GM19025 (cell line): ENCODE data around the gene DYNC2H1.

ENCODE experiments used
- ATAC-seq: cut with Tn5 transposase; IDR thresholded peaks from one replicate; pipeline ENCODE4 v1.9.1; 2021; ENCODE audit warnings: mild to moderate bottlenecking, low read depth, moderate library complexity; ENCODE audit not compliant: unreplicated experiment

The DYNC2H1 gene

DNA sequence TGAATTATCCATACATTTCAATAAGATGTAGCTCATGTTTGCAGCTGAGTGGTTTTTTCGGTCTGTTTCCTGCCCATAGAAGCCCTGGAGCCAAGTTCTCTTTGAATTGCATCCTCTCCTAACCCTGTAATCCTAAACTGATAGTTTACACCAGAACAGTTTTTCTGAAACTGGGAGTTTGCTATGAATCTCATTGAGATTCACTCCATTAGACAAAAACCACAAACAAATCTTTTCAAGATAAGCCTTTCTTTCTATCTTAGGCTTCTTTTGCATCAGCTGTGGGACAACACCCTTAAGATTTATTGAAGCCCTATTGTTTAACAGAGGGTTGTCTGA, 324.8 kb downstream of the DYNC2H1 start:
- no peak for ATAC-seq

DNA sequence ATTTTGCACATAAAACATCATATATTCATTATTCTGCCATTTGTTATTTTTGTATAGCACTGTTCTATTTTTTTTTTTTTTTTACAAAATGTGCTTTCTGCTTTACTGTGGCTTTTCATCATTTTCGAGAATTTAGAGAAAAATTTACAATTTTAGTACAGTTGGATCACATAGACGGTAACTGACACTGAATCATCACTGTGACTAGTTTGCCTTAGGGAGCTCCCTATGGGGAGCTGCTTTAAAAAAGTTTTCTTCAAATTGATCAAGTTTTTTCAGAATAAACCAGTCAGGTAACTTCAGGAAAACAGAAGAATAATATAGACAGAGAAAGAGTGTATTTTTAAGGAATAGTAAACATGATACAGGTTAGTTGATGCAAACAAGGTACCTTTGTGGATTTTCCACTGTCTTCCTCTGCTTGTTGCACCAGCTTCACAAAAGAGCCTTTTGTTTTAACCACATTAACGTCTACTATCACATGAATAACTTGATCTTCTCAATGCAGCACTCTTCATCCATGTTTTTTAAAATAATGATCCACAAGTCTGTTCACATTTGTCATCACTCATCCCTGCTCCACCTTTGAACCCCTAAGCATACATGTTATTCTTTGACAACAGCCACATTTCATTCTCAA, 327.0 kb downstream of the DYNC2H1 start:
- no peak for ATAC-seq

DNA sequence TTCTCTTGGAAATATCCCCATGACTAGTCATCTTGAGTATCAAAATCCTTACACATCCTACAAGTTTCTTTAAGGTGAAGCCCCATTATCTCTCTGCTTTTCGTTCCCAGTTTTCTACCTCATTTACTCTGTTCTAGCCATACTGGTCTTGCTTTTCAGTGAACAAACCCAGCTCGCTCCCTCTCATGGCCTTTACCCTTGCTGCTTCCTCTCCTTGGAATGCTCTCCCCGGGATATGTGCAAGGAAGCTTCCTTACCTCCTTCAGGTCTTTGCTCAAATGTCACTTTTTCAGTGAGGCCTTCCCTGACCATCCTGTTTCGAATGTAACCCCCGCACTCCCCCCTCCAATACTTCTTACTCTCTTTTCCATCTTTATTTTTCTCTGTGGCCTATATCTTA, 331.8 kb downstream of the DYNC2H1 start:
- ATAC-seq = no peak

DNA sequence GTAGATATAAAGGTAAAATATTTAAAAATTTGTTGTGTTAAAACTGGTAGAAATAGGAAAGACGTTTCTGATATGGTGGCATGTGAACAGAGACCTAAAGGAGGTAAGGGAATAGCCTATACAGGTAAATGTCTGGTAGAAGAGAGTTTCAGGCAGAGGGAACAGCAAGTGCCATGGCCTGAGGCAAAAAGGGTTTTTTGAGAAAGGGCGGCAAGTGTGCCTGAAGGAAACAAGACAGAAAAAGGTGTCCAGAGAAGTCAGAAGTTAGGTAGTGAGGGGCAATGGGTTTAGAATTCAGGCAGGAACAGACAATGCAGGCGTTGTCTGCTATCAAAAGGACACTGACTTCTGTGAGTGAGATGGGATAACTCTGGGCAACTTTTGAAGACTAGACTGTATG, 339.7 kb downstream of the DYNC2H1 start:
- ATAC-seq = no peak

DNA sequence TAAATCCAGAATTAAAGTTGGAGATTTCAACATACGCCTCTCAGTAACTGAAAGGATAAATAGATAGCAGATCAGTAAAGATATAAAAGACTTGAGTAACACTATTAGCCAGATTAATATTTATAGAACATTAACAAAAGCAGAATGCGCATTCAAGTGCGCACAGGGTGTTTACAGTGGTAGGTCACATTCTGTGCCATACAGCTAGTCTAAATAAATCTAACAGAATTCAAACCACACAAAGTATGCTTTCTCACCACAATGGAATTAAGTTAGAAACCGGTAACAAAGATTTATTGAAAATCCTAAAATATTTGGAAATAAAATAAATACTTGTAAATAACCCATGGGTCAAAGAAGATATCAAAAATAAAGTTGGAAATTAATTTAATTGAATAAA, 341.0 kb downstream of the DYNC2H1 start:
- ATAC-seq = no peak

DNA sequence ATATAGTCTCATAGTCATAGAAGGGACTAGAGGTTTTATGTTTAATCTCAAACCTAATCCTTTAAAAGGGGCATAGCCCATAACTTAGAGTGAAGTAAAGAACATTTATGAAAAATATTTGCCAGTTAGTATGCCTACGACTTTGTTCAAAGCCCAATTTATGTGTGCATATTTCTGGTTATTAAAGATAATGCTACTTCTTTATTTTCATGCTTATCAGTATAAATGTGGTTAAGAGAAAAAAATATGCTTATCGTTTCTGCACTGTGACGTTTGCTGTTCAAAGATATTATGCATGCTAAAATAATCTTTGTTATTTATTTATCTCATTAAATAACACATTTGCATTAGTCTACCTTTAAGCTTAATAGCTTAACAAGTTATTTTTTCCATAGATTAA, 343.9 kb downstream of the DYNC2H1 start:
- ATAC-seq = no peak

DNA sequence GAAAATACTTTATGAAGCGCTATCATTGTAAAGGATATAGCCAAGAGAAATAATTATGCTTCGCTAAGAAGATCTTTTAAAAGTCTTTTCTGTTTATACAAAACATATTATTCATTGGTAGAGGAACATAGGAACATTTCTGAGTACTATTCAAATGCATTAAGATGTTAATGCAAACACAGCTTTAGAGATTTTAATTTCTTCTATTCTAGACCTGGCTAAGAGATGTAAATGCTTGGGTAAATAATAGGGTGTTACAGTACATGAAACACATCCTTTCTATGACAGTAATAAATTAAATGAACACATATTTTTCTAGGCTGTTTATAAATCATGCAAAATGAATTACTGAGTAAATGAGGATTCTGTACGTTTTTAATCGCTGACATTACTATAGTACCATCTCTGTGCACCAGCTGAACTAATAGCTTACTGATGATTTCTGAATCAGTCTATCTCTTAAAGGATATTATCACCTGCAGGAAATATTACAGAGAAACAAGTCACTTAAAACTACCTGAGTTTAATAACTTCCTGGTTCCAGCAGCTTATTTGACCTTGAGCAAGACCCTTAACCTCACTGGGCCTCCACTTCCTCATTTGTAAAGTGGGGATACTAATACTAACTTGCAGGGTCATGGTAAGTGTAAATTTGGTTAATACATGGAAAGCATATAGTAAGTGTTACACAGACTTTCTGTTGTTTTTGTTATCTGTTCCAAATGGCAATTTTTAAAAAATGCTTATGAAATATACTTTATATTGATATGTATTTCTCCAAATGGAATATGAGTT, 344.9 kb downstream of the DYNC2H1 start:
- ATAC-seq = no peak

DNA sequence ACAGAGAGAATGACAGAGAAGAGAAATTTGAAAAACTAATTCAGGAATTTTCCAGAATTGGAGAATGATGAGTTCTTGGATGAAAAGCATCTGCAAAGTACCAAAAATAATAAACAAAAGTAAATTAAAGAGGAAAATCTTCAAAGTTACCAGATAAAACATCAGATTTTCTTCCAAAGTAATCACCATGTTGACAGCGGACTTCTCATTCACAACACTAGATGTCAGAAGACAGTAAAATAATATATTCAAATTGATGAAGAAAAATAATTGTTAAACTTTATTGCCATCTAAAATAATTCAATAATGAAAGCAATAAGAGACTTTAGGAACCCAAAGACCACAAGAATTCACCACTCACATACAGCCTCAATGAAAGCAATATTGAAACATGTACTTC, 355.2 kb downstream of the DYNC2H1 start:
- no peak for ATAC-seq

DNA sequence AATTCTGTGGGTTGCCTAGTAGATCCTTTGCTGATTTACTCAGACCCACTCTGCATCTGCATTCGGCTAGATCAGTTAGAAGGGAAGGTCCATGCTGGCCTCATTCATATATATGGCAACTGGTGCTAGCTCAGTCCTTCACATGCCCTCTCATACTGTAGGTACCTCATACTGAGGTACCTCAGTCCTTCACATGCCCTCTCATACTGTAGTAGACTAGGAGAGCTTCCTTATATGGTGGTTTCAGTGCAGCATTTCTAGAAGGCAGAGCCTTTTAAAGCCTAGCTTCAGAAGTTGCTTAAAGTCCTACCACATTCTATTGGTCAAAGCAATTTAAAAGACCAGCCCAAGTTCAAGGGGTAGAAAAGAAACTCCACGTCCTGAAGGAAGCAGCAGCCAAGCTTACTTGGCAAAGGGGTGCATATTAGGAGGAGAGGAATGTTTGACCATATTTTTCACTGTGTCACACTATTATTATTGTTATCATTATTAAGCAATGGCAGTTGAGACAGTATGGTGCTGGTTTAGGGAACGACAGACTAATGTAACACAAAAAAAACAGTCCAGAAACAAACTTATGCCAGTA, 356.4 kb downstream of the DYNC2H1 start:
- ATAC-seq = no peak

DNA sequence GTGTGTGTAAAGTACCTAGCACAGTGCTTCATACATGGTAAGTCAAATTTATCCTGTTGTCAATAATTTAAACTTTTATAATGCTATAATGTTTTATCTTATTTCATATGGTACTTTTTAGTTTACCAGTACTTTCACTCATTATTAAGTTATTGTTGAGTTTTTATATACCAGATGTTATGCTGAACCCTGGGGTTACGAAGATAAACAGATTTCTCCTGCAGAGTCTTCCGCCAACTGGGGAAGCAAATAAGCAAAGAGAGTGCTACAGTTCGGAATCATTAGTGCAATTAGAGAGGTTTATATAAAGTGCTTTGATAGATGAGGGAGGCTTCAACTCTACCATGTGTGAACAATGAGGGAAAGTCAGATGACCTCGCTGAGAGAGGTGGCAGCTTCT, 362.3 kb downstream of the DYNC2H1 start:
- no peak for ATAC-seq

DNA sequence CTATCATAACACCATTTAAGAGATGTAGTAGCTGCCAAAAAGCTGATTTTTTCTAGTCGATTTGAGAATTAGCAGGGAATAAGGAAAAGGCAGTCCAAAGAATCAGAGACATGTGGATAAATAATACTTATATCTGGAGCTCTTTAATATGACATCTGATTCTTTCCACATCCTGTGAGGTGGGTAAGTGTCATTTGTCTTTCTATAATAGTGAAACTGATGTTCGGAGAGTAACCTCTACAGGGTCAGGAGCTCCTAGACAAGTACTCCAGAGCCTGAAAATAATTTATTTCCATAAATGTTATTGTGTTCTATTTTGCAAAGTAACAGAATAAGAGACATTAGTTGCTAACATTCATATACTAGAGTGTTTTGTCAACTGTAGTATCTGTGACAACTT, 367.6 kb downstream of the DYNC2H1 start:
- no peak for ATAC-seq

DNA sequence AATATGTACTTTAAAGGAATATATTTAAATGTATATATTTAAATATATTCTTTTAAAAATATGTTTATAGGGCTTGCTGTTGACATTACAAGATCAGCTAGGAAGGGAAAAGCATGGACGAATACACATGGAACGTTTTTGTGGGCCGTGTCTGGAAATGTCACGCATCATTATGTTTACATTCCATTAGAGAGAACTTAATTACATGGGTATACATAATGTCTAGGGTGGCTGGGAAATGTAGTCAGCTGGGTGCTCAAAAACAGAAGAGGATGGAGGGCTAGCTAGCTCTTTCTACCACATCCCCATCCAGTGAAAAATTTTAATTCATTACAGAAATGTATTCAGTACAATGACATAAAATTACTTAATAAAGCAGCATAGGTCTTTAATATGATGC, 371.2 kb downstream of the DYNC2H1 start:
- no peak for ATAC-seq

DNA sequence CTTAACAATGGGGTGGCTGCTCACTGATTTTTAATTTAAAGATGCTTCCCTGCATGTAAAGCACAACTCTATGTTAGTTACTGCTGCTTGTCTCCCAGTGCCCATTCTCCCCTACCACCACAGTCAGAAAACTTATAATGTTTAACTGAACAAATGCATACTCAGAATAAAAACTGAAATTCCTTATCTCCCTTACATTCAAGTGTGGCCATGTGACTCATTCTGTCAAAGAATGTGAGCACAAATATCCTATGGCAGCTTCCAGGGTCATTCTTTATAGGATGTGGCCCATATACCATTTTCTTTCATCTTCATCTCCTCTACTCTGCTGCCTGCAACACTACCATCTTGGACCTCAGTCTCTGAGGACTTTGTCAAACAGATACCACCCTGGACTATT, 374.8 kb downstream of the DYNC2H1 start:
- ATAC-seq = no peak

DNA sequence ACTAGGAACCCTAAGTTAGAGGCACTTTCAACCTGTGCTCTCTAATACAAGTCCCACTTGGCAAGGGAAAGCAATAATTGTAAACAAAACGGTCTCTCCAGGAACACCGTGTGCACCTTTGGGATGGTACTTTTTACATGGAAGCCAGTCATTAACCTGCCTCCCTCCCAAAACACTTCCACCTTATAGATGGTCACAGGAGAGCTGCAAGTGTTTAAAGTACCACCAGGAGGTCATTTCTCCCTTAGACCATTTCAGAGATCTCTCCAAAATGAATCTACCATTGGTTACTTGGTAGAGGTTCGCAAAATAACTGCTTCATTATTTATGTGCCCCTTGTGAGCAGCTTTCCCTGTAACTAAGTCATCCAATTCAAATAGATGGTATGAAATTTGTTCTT, 375.3 kb downstream of the DYNC2H1 start:
- ATAC-seq = no peak

DNA sequence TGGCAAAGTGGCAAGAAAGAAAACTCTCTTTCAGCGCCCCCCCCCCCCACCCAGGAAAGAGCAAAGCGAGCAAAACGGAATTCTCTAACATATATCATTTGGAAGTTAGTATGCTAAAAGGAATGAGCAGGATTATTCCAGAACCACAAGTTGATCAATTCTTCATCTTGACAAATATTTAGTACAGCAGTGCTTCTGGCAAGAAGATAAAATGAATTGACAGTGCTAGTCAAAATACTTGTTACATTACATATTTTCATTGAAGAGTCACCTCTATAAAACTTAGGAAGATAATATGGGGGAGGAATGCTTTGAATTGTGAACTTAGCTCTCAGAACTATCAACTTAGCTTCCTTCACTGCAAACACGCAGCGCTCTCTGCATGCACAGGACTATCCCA, 377.4 kb downstream of the DYNC2H1 start:
- ATAC-seq = no peak

DNA sequence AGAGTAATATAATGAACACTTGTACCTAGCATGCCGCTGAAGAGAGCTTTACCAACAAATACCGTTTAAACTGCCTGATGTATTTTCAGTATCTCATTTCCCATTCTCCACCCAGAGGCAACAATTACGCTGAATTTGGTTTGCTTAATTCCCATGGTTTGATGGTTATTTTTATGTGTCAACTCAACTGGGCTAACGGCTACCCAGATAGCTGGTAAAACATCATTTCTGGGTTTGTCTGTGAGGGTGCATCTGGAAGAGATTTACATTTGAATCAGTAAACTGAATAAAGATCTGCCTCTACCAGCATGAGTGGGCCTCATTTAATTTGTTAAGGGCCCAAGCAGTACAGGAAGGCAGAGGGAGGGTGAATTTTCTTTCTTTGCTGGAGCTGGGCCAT, 377.9 kb downstream of the DYNC2H1 start:
- no peak for ATAC-seq

DNA sequence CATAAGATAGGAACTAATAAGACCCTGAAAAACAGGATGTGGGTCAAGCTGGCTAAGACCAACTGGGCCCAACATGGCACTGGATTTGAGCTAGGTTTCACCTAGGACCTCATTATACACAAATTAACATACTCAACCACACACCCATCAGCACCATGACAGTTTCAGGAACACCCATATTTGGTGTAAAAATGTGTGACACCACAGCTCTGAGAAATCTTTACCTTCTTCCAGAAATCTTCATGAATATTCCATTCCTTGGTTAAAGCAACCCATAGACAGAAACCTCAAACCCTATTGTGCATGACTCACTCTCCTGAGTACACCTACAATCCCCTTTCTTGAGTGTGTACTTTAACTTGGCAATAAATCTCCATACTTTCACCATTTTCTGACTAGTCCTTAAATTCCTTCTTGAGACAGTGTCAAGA, 378.8 kb downstream of the DYNC2H1 start:
- no peak for ATAC-seq

DNA sequence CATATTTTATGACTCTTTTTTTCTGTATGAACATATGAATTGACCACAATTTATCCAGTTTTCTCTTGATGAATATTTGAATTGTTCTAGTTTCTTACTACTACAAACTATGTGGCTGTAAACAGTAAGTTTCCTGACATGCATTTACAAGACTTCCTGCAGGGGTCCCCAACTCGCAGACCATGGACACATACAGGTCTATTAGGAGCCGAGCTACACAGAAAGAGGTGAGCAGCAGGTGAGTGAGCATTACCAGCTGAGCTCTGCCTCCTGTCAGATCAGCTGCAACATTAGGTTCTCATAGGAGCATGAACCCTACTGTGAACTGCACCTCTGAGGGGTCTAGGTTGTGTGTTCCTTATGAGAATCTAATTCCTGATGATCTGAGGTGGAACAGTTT, 379.4 kb downstream of the DYNC2H1 start:
- ATAC-seq = no peak

DNA sequence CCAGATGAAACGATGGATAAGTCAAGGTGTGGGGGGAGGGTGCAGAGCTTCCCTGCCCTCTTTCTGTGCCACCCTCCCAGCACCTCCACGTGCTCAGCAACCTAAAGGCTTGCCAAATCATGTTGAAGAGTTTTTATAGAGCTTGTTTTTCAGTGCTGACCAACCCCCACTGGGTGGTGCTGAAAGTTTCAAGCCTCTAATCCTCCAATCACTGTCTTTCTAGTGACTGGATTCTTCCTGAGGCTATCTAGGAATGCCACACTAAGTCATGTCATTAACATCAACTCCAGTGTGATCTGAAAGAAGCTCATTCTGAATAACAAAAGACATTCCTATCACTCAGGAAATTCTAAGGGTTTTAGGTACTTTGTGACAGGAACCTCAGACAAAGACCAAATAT, 382.6 kb downstream of the DYNC2H1 start:
- ATAC-seq = no peak

DNA sequence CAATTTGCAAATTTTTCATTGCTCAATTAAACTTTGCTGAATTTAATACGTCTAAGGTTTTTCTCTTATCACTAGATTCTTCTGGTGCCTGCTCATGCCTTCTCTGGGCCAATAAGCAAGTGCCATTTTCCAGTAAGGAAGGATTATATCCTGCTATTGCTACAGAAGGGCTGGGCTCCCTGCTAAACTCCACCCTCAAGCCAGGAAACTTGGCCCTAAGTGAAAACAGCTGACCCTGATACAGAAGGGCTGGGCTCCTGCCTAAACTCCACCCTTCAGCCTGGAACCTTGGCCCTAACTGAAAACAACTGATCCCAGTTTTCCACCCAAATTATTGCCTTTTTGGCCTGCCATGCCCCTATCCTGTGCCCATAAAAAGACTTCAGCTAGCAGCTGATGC, 385.3 kb downstream of the DYNC2H1 start:
- no peak for ATAC-seq

DNA sequence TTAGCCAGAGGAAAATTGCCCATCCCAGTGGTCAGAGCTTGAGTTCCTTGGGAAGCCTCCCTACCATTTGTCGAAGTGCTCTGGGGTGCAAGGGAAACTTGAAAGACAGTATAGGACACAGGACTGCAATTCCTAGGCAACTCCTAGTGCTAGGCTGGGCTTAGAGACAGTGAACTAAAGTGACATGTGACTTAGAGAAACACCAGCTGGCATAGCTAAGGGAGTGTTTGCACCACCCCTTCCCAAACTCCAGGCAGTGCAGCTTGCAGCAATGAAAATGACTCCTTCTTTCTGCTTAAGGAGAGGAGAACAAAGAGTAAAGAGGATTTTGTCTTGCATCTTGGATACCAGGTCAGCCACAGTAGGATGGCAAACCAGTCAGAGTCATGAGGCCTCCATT, 388.0 kb downstream of the DYNC2H1 start:
- no peak for ATAC-seq

DNA sequence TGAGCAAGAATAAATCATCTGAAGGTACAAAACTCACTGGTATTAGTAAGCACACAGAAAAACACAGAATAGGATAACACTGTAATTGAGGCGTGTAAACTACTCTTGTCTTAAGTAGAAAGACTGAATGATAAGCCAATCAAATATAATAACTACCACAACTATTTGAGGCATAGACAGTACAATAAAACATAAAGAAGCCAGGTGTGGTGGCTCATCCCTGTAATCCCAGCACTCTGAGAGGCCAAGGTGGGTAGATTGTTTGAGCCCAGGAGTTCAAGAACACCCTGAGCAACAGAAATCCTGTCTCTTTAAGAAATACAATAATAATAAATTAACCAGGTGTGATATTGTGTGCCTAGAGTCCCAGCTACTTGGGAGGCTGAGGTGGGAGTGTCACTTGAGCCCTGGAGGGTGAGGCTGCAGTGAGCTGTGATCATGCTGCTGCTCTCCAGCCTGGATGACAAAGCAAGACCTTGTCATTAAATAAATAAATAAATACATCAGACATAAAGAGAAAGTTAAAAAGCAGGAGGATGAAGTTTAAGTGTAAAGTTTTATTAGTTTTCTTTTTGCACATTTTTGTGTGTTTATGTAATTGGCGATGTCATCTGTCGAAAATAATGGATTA, 390.6 kb downstream of the DYNC2H1 start:
- no peak for ATAC-seq
